LNCAP (cell line): ENCODE data around the gene PLPP4.

Experiments used
- CTCF ChIP-seq: fragments of 450-650 bp; IDR thresholded peaks from 2 replicates; pipeline ENCODE4 v1.5.1; 2017; ENCODE audit warnings: mild to moderate bottlenecking

PLPP4 gene

DNA sequence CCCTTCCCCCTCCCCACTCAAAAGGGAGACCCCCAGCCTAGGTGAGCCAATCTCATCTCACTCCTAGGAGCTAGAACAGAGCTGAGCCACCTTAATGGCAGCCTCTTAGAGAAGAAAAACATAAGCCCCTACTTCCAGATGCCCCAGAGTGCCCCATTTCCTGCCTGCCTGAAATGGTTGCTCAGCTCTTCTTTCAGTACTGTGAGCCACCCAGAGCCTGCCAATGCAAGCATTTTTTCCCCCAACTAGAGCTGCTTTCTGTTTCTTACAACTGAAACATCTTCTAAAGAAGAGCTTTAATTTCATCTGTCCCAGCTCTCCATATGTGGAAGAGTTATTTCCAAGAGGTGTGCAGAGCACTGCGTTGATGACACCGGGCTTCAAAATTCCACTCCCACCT lies 136.7 kb downstream of the PLPP4 start:
- no peak for TF ChIP-seq CTCF

DNA sequence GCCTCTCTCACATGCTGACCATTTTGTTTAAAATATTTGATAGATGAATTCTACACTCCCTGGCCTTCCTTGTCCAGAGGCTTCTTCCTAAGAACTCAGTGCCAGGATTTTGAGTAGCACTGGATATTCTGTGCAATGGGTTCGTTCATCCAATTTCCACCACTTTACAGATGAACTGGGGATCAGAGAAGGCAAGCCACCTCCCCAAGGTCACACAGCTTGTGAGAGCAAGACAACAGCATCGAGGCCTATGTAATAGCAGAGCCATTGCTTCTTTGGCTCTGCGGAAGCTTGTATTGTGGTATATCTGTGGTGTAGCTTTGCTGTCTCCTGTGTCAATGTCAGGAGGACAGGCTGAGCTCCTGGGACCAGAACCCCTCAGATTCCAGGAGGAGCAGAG lies 140.9 kb downstream of the PLPP4 start:
- TF ChIP-seq CTCF: no peak

GRCh38 chr10:120598386-120598785 lies 141.4 kb downstream of the PLPP4 start:
- no peak; the same call in 1 of the 2 replicates for TF ChIP-seq CTCF

- TF ChIP-seq CTCF: no peak
Measured at GRCh38 chr10:120599200-120599724, 142.2 kb downstream of the PLPP4 start.

DNA sequence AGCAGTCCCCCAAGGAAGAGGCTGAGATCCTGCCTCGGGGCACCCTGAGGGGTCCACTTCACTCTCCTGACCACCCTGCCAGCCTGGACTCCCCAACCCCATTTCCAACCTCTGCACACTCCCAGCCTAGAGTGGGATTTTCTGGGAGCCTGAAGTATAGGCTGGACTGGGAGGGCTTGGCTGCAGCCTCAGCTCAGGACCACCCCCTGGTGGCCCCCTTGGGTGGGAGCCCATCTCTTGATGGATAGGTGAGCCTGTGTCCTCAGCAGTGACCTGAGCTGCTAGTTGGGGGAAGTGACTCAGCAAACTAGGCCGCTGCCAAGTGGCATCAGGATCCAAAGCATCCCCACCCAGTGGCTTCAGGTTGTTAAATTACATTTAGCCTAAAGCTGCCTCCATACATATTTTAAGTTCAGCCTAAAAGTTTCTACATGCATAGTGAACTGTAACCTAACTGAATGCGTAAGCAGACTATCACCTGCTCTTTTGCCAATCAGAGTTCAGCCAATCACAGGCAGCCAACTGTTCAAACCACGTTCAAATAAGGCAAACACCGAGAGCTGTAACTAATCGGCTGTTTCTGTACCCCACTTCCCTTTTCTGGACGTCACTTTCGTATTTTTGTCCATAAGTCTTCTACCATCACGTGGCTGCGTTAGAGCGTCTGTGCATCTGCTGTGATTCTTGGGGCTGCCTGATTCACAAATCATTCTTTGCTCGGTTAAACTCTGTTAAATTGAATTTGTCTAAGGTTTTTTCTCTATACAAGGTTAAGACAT lies 144.0 kb downstream of the PLPP4 start:
- no peak for TF ChIP-seq CTCF

- TF ChIP-seq CTCF: no peak
Measured at GRCh38 chr10:120601999-120602398, 145.0 kb downstream of the PLPP4 start.

- TF ChIP-seq CTCF: no peak
Measured at GRCh38 chr10:120605410-120605809, 148.4 kb downstream of the PLPP4 start.
